Heart left ventricle (tissue), 13 donors: ENCODE results near the gene NDOR1.

ENCODE experiments used
- CTCF ChIP-seq, 12 donors: fragments of 200-600 bp; sonication (generic) in 4 of 12; IDR thresholded peaks; one replicate each; pipeline versions ENCODE4 v1.5.0 to v1.8.0; 2018 to 2022; ENCODE audit warnings: antibody characterized with exemption in 12 of 12, mild to moderate bottlenecking in 5 of 12
- POLR2A ChIP-seq, 2 donors: fragments of 450-650 bp; IDR thresholded peaks; one replicate each; pipeline ENCODE4 v1.6.1; 2017; ENCODE audit warnings: antibody characterized with exemption in 2 of 2, mild to moderate bottlenecking in 2 of 2, moderate library complexity in 2 of 2
- donor health status: ischemic (EF 13 %, LVEDD 7.1; RV severe dilation, severe dysfunction).
- donor health status: DM: no; HTN: yes; CAD: no.
- donor health status: DM: no; HTN: no; CAD: no.
- donor health status: ischemic (EF 25% LVEDD 6.9; RV normal size, moderate dysfunction).
- donor health status: ischemic (EF 25% LVEDD 5.7; RV mildly dilated, moderate dysfunction).
- donor health status: ischemic (EF 35%, LVEDD 5.7; RV mildly dilated, moderate dysfunction).
- donor health status: nonischemic (EF 11% LVEDD 7.7; RV severe dilation, severe dysfunction).
- donor health status: DM: yes; HTN: yes; CAD: no.
- donor health status: PGD.
- donor health status: ischemic (EF 29% LVEDD 5.4; RV normal size, mild dysfunction).
- donor health status: nonischemic (EF 23%, LVEDD 6.1; RV moderate dilation, normal function).

- no peak for TF ChIP-seq CTCF (IDR thresholded peaks at IDR 0.05)
- no peak for TF ChIP-seq POLR2A (IDR thresholded peaks at IDR 0.05)
These were observed 6.0 kb downstream of the NDOR1 start for GRCh38 chr9:137211532-137211931.
